ENCODE measurements around the gene FASTK. TPM values are rescaled to one million over a fixed set of nuclear protein-coding genes. Genes with fewer than 3 reads are reported as not detected.
A peak's percentile ranks its signal among the peaks of the same experiment; 100 is the strongest.
"Not testable (repeated sequence)": the region's sequence is repeated elsewhere in the genome, so short reads cannot be mapped to it uniquely, and the experiment has no call there.

FASTK gene
- total RNA-seq, 2 experiments from 2014 or later, result 70.0 to 72.7 TPM

DNA sequence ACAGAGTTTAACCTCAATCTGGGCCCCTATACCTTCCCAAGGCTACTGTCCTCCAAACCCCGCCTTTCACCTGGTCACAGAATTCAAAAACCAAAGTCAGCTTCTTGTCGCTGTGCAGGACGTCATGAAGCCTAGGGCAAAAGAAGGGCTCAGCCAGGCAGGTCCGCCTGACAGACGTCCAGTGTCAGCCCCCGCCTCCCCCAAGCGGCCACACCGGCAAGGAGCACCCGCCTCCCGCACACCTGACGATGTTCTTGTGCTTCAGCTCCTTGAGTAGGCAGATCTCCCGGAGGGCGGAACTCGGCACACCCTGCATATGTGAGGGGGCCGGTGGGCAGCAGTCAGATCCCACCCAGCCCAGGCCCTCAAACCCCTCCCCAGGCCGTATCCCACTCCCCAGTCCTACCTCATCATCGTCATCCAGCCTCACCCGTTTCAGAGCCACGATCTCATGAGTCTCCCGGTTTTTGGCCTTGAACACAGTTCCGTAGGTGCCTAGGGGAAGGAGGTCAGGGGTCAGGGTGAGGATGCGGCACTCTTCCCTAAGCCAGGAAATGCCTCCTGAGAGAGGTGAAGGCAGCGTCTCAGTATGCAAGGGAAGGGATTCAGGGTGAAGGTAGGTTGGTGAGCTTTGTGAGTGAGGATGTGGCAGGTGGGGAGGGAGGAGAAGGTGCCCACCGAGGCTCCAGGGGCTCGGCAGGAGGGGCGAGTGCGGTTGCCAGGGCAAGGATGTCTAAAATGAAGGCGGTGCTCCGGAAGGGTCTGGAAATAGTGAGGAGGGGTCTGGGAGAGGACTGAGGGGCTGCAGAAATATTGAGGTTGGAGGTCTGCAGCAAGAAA, 23.7 kb downstream of the FASTK start:
- peaks cover 59% of the 10 kb centered on the region for H3K4me1 Mint-ChIP-seq
- H3K9me3 Mint-ChIP-seq, result no peaks in the 10 kb centered on the region
- CTCF ChIA-PET, result no interaction called here
- H3K27ac Mint-ChIP-seq, result peak overlapping the region; percentile 8
- peaks cover 11% of the 10 kb centered on the region for H3K36me3 Mint-ChIP-seq (ENCODE audit: low read depth)
- peaks cover 2% of the 10 kb centered on the region for H3K27me3 Mint-ChIP-seq
- POLR2A ChIA-PET, result interaction anchor here (1.0 to 1.3 kb wide), 2 partner anchors 8 to 13 kb away, joined by 3 read pairs; partner anchors contain the start of gene ASIC3
- H3K4me3 Mint-ChIP-seq, result peak overlapping the region; percentile 84
- DNase-seq, result no peak

DNA sequence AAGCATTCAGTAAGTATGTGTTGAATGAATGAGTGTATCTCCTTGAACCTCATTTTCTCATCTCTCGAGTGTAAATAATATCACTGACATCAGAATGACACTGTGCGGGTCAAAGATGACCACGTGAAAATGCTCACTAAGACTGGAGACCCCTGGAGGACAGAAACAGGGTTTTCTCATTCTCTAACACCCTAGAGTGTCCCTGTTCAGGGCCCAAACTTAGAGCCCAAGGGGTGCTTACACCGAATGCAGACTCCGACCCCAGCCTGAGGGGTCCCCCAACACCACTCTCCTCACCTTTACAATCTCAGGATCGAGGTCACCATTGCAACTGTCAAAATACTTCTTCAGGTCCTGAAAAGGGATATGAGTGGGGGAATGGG, 24.3 kb downstream of the FASTK start:
- POLR2A ChIA-PET, result interaction anchor here (1.3 kb wide), 1 partner anchor 12 kb away, joined by 3 read pairs; no protein-coding TSS in a partner anchor
- Mint-ChIP-seq H3K27ac (no peak overlapping the region), H3K4me1 (peaks cover 55% of the 10 kb centered on the region), H3K27me3 (peaks cover 2% of the 10 kb centered on the region), H3K9me3 (no peaks in the 10 kb centered on the region), H3K36me3 (ENCODE audit: low read depth) (peaks cover 5% of the 10 kb centered on the region), H3K4me3 (peak overlapping the region; percentile 84)
- CTCF ChIA-PET, result no interaction called here
- no peak for DNase-seq

- no peak overlapping the region for H3K4me3 Mint-ChIP-seq
- ChIA-PET CTCF (no interaction called here), POLR2A (no interaction called here)
- H3K4me1 Mint-ChIP-seq, result peaks cover 39% of the 10 kb centered on the region
- no peak overlapping the region for H3K27ac Mint-ChIP-seq
- DNase-seq, result no peak
- peaks cover 5% of the 10 kb centered on the region for H3K36me3 Mint-ChIP-seq (ENCODE audit: low read depth)
- H3K9me3 Mint-ChIP-seq, result no peaks in the 10 kb centered on the region
- peaks cover 10% of the 10 kb centered on the region for H3K27me3 Mint-ChIP-seq
Observed at GRCh38 chr7:151053751-151054150, 26.9 kb downstream of the FASTK start.

DNA sequence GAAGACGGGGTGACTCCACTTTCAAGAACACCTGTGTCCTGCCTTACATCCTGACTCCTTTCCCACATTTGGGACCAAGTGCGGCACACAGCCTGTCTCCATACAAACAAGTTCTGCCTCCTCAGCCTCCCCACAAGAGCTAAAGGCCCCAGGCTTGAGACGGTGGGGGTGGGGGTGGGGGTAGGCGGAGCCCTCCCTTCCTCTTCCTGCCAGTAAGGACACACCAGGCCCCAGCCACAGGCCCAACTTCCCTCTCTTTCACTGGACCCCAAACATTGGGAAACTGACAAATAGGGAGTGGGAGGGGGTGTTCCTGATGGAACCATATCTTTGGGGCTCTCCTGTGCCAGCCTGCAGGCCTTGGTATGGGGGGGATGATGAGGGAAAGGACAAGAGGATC, 27.5 kb downstream of the FASTK start:
- H3K27ac Mint-ChIP-seq, result no peak overlapping the region
- H3K27me3 Mint-ChIP-seq, result peaks cover 10% of the 10 kb centered on the region
- H3K4me3 Mint-ChIP-seq, result no peak overlapping the region
- H3K36me3 Mint-ChIP-seq (ENCODE audit: low read depth), result peaks cover 5% of the 10 kb centered on the region
- ChIA-PET POLR2A (interaction anchor here (1.1 kb wide), 2 partner anchors 25 to 27 kb away, joined by 3 to 4 read pairs; partner anchors contain the start of gene ABCB8), CTCF (interaction anchor here (0.7 to 0.8 kb wide), 2 partner anchors 68 to 73 kb away, joined by 3 to 5 read pairs; no protein-coding TSS in a partner anchor)
- H3K4me1 Mint-ChIP-seq, result peaks cover 36% of the 10 kb centered on the region
- H3K9me3 Mint-ChIP-seq, result no peaks in the 10 kb centered on the region
- DNase-seq, result no peak

GRCh38 chr7:151051108-151051507, 29.5 kb downstream of the FASTK start:
- no peaks in the 10 kb centered on the region for H3K9me3 Mint-ChIP-seq
- H3K27ac Mint-ChIP-seq, result no peak overlapping the region
- peaks cover 10% of the 10 kb centered on the region for H3K27me3 Mint-ChIP-seq
- ChIA-PET POLR2A (interaction anchor here (0.6 to 1.8 kb wide), 6 partner anchors 10 to 40 kb away, joined by 3 to 5 read pairs (median 4); no protein-coding TSS in a partner anchor), CTCF (interaction anchor here (1.6 to 1.9 kb wide), 3 partner anchors 19 to 89 kb away, joined by 6 to 7 read pairs (median 6); partner anchors contain the start of gene ABCB8)
- DNase-seq, result peak; percentile 69
- H3K36me3 Mint-ChIP-seq (ENCODE audit: low read depth), result peaks cover 5% of the 10 kb centered on the region
- peaks cover 24% of the 10 kb centered on the region for H3K4me1 Mint-ChIP-seq
- no peak overlapping the region for H3K4me3 Mint-ChIP-seq

DNA sequence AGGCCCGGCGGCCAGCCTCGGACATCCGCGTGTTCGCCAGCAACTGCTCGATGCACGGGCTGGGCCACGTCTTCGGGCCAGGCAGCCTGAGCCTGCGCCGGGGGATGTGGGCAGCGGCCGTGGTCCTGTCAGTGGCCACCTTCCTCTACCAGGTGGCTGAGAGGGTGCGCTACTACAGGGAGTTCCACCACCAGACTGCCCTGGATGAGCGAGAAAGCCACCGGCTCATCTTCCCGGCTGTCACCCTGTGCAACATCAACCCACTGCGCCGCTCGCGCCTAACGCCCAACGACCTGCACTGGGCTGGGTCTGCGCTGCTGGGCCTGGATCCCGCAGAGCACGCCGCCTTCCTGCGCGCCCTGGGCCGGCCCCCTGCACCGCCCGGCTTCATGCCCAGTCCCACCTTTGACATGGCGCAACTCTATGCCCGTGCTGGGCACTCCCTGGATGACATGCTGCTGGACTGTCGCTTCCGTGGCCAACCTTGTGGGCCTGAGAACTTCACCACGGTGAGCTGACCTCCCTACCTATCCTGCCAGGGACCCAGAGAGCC, 31.6 kb downstream of the FASTK start:
- no peak overlapping the region for H3K4me3 Mint-ChIP-seq
- no peaks in the 10 kb centered on the region for H3K9me3 Mint-ChIP-seq
- peaks cover 7% of the 10 kb centered on the region for H3K36me3 Mint-ChIP-seq (ENCODE audit: low read depth)
- peaks cover 10% of the 10 kb centered on the region for H3K27me3 Mint-ChIP-seq
- ChIA-PET POLR2A (interaction anchor here (1.0 kb wide), 1 partner anchor 9 kb away, joined by 3 read pairs; the partner anchor contains the start of gene CDK5), CTCF (no interaction called here)
- no peak overlapping the region for H3K27ac Mint-ChIP-seq
- peaks cover 16% of the 10 kb centered on the region for H3K4me1 Mint-ChIP-seq
- DNase-seq, result no peak

- Mint-ChIP-seq H3K27ac (no peak within 1 kb of the TSS), H3K4me3 (no peak within 1 kb of the TSS), H3K27me3 (peaks cover 10% of the 10 kb centered on the region), H3K36me3 (ENCODE audit: low read depth) (peaks cover 7% of the 10 kb centered on the region), H3K9me3 (no peaks in the 10 kb centered on the region), H3K4me1 (peaks cover 12% of the 10 kb centered on the region)
- POLR2A ChIA-PET, result interaction anchor here (1.0 to 1.7 kb wide), 3 partner anchors 9 to 20 kb away, joined by 3 to 4 read pairs (median 3); partner anchors contain the start of genes ABCB8 and CDK5
- DNase-seq, result no peak
- CTCF ChIA-PET, result no interaction called here
Observed at GRCh38 chr7:151047976-151048815, 32.4 kb downstream of the FASTK start, which contains the start of gene ASIC3. TSS of gene ASIC3 (plus strand) at chr7:151048531. CDS start at chr7:151048886, 355 bp downstream.

- no peaks in the 10 kb centered on the region for H3K9me3 Mint-ChIP-seq
- no peak overlapping the region for H3K27ac Mint-ChIP-seq
- DNase-seq, result no peak
- peaks cover 8% of the 10 kb centered on the region for H3K27me3 Mint-ChIP-seq
- ChIA-PET CTCF (no interaction called here), POLR2A (interaction anchor here (0.8 to 1.7 kb wide), 2 partner anchors 8 to 19 kb away, joined by 4 read pairs; partner anchors contain the start of gene ABCB8)
- H3K4me1 Mint-ChIP-seq, result peaks cover 4% of the 10 kb centered on the region
- no peak overlapping the region for H3K4me3 Mint-ChIP-seq
- peaks cover 2% of the 10 kb centered on the region for H3K36me3 Mint-ChIP-seq (ENCODE audit: low read depth)
Observed at GRCh38 chr7:151046603-151047573, 33.7 kb downstream of the FASTK start.

GRCh38 chr7:151045967-151046366, 34.6 kb downstream of the FASTK start:
- H3K4me1 Mint-ChIP-seq, result peaks cover 2% of the 10 kb centered on the region
- no peak overlapping the region for H3K27ac Mint-ChIP-seq
- POLR2A ChIA-PET, result no interaction called here
- peaks cover 2% of the 10 kb centered on the region for H3K36me3 Mint-ChIP-seq (ENCODE audit: low read depth)
- DNase-seq, result no peak
- no peaks in the 10 kb centered on the region for H3K9me3 Mint-ChIP-seq
- H3K4me3 Mint-ChIP-seq, result no peak overlapping the region
- H3K27me3 Mint-ChIP-seq, result peaks cover 8% of the 10 kb centered on the region
- CTCF ChIA-PET, result no interaction called here

DNA sequence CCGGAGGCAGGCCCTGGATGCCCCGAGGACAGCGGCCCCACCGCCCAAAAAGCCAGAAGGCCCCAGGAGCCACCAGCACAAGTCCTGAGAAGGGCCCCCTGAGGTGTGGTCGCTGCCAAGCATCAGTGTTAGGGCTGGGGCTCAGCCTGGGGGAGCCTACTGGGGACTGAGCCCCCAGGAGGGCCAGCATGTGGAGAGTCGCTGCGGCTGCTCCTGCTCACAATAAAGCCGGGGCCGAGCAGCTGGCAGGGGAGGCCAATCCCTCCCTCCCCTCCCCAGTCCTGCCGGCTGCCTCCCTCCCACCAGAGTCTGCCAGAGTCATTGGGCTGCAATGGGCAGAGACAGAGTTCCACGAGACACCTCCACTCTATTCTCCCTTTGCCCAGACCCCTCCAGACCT, 35.3 kb downstream of the FASTK start:
- peaks cover 4% of the 10 kb centered on the region for H3K27me3 Mint-ChIP-seq
- ChIA-PET CTCF (no interaction called here), POLR2A (no interaction called here)
- H3K27ac Mint-ChIP-seq, result no peak overlapping the region
- H3K4me1 Mint-ChIP-seq, result peaks cover 2% of the 10 kb centered on the region
- DNase-seq, result no peak
- H3K36me3 Mint-ChIP-seq (ENCODE audit: low read depth), result peaks cover 2% of the 10 kb centered on the region
- H3K4me3 Mint-ChIP-seq, result no peak overlapping the region
- H3K9me3 Mint-ChIP-seq, result no peaks in the 10 kb centered on the region

- DNase-seq, result no peak
- H3K4me3 Mint-ChIP-seq, result no peak overlapping the region
- no peak overlapping the region for H3K27ac Mint-ChIP-seq
- H3K9me3 Mint-ChIP-seq, result no peaks in the 10 kb centered on the region
- ChIA-PET CTCF (no interaction called here), POLR2A (interaction anchor here (0.8 kb wide), 1 partner anchor 13 kb away, joined by 3 read pairs; no protein-coding TSS in a partner anchor)
- H3K4me1 Mint-ChIP-seq, result peaks cover 11% of the 10 kb centered on the region
- H3K36me3 Mint-ChIP-seq (ENCODE audit: low read depth), result peaks cover 2% of the 10 kb centered on the region
- no peaks in the 10 kb centered on the region for H3K27me3 Mint-ChIP-seq
Observed at GRCh38 chr7:151043959-151044358, 36.6 kb downstream of the FASTK start.

DNA sequence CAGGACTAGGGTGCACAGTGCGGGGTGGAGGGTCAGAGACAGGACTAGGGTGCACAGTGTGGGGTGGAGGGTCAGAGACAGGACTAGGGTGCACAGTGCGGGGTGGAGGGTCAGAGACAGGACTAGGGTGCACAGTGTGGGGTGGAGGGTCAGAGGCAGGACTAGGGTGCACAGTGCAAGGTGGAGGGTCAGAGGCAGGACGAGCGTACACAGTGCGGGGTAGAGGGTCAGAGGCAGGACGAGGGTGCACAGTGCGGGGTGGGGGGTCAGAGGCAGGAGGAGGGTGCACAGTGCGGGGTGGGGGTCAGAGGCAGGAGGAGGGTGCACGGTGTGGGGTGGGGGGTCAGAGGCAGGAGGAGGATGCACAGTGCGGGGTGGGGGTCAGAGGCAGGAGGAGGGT, 37.2 kb downstream of the FASTK start:
- H3K27ac Mint-ChIP-seq; POLR2A ChIA-PET; H3K4me3 Mint-ChIP-seq; H3K36me3 Mint-ChIP-seq (ENCODE audit: low read depth); CTCF ChIA-PET; H3K9me3 Mint-ChIP-seq; DNase-seq; H3K27me3 Mint-ChIP-seq: not testable (repeated sequence)
- H3K4me1 Mint-ChIP-seq, result peaks cover 16% of the 10 kb centered on the region
